NAMALWA (cell line): ENCODE data around the gene TSPAN3.

Source experiments
- DNase-seq: peaks from one replicate; pipeline ENCODE4 v3.0.0-alpha.2; 2015; ENCODE audit warnings: low spot score

TSPAN3 gene

DNA sequence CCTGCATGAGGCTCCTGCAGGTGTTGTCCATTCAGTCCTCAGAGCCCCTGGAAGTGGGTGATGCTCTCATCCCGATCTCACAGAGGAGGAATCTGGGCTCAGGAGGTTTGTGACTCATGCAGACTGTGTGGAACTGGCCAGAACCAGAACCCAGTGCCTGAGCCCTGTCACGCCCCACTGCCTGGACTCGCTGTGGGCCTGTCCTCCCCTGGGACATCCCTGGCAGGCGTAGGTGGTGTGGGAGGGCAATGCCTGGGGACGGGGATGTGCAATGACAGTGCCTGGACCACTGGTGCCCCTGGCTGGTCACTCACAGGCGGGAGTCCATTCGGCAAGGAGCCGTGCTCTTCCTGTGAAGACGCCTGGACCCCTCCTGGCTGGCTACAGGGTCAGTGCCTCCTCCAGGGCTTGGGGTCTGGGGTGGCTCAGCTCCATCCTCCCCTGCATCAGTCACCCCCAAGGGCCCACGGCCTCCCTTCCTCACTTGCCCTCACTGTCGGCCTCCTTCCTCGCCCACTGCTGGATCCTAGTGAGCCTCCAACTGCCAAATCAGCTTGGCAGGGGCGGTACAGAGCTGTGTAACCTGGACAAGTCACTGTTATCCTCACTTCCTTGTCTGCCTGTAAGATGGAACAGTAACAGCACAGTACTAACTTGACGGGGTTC, 61.1 kb downstream of the TSPAN3 start:
- no peak for DNase-seq

DNA sequence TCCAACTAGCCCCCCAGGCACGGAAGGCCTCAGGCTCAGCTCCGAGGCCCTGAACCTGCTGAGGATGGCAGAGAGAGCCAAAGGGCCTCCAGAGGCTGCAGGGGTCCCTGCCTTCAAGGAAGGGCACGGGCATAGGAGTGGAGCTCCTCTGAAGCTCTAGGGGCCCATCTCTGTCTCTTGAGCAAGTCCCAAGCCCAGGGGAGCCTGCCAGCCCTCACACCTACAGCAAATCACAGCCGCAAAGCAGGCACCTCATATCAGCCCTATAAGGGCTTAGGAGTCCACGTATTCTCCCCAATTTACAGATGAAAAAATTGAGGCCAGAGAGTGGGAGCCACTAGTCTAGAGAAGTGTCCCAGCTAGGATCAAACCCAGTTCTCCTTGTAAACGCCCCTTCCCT, 61.7 kb downstream of the TSPAN3 start:
- no peak for DNase-seq

DNA sequence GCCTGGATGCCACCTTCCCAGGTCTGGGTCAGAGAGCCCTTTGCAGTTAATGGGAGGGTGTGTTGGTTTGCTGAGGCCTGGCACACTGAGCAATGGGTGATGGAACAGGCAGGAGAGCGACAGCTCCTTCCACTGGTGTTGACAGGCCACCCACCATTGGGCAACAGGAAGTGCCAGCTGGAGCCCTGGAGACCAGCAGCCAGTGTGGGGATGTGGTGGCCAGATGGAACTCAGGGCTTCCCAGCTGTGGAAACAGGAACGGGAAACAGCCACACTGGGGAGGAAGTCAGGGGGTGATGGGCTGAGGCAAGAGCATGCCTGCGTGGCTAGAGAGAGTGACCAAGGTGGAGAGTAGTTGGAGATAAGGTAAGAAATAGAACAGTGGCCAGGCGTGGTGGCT, 66.7 kb downstream of the TSPAN3 start:
- DNase-seq = no peak

DNA sequence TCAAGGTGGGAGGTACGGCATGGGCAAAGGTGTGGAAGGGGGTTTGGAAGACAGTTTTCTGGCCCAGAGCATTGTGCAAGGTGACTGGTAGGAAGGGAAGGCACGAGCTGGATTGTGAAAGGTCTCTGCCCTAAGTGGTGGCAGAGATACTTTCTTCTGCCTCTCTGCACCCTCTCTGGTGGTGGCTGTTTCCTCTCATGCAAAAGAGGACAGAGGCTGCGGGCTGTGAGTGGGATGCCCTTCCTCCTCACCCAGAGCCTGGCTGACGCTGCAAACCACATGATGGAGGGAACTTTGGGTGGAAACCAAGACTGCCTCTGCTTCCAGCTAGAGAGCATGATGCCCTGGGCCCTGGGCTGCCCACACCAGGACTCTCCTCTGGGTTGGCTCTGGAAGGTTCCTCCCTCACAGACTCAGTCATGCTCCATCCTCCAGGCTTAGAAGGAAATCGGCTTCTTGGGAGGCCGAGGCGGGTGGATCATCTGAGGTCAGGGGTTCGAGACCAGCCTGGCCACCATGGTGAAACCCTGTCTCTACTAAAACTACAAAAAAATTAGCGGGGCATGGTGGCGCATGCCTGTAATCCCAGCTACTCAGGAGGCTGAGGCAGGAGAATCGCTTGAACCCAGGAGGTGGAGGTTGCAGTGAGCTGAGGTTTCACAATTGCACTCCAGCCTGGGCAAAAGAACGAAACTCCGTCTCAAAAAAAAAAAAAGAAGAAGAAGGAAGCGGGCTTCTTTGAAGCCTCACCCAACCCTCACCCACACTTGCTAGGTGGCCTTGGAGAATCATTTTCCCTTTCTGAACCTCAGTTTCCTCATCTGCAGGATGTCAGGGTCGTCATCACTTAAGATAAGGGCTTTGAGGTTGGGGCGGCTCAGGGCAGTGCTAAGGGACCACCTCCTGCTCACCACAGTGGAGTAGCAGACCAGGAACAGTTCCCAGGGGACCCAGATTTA, 67.7 kb downstream of the TSPAN3 start:
- peak; percentile 56 for DNase-seq

DNA sequence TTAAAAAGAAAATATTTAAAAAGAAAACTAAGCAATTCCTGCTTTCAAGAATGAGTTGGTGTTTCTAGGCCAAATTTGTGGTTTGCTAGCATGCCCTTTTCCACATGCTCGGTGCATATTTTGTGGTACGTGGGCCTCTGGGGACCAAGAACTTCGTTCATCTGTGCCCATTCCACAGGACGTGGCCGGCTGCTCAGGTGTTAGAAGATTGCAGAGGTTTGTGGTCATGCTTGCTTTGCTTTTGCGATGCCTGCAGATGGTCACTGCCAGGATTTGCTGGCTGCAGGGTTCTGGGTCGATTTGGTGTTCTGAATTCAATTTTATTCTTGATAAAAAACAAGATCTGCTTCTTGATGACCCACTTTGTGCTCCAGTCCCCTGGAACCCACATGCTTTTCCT, 68.5 kb downstream of the TSPAN3 start:
- DNase-seq = peak; percentile 61

DNA sequence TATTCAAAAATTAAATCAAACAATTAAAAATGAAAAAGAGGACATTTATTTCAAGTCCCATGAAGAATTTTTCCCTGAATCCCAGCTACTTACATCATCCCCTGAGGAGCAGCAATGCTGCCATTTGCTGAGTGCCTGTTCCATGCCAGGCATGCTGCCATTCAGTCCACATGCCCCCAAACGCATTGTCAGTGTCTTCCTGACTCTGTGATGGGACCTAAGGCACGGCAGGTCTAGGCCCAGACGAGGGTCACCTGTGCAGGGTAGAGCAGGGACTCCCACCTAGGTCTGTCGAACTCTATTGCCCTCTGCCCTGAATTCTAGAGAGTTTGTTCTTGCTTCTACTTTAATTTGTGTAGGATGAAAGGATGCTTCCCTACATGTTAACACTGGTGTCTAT, 68.9 kb downstream of the TSPAN3 start:
- no peak for DNase-seq

DNA sequence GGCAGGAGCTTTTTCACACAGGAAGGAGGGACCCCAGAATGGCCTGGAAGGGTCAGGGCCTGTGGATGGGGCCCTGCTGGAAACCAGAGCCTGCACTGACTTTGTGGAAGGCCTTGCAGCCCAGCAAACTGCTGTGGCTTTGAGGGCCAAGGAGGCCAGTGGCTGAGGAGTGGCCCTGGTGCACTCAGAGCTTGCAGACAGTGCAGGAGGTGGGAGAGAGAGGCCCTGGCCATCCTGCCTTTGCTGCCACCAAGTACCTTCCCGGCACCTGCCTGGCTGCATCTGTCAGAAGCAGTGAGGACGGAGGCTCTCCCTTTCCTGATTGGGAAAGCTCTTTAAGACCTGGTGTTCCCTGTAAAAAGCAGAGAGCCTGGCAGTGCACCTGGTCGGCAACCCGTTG, 69.6 kb downstream of the TSPAN3 start:
- no peak for DNase-seq

DNA sequence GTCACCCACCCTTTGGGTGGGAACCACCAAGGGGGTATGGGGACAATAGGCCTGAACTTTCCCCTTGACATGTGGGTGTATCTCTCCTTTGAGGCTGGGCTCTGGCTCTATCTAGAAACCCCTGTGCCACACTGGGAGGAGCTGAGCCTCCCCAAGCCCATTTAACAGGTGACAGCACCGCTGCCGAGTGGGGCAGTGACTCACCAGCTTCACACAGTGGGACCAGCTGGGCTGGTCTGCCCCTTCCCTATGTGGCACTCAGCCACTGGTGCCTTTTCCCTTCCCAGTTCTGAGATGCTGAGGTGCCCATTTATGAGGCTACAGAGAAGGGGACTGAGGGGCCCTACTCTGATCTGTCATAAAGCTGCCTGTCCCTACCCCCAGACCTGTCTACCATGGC, 70.9 kb downstream of the TSPAN3 start:
- no peak for DNase-seq

DNA sequence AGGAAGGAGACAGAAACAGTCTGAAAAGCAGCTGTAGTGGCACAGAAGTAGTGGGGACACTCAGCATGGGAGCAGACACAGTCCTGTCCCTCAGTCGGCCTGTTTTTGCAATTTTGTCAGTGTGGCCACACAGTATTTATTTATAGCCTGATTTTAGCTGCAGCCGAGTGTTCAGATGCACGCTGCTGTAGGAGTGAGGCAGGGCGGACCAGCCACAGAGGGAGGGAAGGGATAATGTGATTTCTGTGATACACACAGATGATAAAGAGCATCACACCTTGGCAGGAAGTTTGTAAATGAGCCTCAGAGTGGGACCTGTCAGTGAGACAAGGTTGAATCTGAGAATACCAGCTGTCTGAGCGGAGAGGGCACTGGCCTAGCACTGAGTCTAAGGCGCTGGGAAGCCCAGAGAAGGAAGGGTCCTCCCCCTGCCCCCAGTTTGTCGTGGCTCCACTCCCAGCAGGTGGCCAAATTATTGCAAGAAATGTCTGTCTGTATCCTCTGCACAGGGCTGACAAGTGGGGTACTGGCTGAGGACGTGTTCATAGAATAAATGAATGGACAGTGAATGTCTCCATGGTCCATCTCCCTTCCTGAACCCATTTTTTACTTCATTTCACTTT, 72.1 kb downstream of the TSPAN3 start:
- DNase-seq = no peak

DNA sequence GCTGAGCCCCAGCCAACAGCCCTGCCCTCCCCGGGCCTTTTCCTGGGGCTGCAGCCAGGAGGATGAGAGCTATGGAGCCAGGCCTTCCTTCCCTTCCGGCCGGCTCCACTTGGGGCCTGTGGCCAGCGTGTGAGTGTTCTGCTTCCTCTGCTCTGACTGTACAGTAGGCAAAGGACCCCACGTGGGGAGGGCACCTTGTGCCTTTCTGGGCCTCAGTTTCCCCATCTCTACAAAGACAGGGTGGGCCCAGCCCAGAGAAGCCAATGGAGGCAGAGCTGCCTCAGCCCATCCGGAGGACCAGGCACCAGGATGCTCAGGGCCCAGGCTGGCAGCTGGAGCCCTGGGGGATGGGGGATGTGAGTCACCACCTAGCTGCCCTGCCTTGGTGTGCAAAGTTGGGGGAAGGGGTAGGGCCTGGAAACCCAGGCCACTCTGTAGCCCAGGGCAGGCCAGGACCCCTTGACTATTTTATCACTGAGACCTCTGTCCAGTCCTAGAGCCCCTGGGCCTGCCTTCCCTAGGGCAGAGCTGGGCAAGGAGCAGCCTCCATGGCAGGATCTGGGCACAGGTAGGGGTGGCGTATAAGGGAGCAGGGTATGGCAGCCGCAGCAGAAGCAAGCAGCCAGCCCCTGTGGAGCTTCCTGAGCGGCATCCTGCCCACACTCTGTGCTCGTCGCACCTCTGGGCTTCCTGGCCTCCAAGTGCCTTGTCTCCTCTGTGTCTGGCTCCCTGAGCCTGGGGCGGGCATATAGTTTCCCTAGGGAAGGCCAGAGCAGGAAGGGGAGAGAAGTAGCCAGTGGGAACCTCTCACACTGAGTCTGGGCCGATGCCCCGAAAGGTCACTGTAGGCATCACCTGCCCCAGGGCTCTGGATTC, 74.1 kb downstream of the TSPAN3 start:
- DNase-seq = no peak

DNA sequence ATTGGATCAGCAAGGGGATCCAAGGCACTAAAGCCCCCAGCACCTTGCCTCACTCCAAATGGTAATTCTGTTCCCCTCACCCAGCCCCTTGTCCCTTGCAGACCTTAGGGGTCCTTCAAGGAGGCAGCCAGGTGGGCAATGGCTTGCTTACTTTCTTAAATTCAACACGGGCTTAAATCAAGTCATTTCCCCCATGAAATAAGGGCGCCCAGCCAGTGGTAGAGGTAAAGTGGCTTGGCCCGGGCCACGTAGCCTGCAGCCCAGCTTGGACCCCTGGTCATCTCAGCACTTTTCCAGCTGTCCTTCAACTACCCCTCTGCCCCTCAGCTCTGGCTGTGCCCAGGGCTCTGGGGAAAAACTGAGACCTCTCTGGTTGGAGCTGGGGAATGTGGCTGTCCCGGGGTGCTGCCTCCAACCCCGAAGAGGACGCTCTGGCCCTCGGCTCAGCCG, 74.8 kb downstream of the TSPAN3 start:
- no peak for DNase-seq

DNA sequence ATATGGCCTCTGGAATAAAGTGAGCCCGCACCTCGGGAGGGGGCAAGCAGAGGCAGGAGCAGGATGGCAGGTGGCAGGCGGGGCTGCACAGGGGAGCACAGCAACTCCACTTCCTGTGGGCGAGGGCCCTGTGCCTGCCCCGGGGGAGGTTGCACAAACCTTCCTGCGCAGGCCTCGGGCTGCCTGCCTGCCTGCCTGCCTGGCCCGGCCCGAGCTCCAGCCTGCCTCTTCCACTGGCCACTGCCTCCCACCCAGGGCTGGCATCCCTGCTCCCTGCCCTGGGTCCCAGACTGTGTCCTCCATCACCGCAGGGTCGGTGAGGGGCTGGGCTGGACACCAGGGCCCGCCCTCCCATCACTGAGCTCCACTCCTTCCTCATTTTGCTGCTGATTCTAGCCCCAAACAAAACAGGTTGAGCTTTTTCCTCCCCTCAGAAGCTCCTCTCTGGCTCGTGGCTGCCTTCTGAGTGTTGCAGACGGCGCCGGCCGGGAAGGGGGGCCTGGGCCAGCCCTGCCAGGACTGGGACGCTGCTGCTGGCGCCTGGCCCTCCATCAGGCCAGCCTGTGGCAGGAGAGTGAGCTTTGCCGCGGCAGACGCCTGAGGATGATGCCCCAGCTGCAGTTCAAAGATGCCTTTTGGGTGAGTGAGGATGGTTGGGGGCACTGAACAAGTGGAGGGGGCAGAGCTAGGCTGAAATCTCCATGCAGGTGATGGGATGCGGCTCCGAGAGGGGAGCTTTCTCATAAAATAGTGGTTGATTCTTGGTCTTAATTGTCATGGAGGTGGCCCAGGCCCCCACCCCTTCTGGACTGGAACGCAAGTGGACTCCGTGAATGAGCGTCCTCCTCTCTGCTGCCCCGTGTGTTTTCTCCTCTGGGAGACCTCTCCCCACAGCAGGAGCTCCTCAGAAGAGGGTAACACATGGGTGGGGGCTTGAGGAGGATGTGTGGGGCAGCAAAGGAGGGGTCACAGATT, 75.7 kb downstream of the TSPAN3 start, which contains the start of gene PSTPIP1:
Gene PSTPIP1, plus strand, starts transcription at position 156 of the 975 bp plus-strand sequence. Its CDS starts 448 bp downstream, at position 604.
- no peak for DNase-seq

DNA sequence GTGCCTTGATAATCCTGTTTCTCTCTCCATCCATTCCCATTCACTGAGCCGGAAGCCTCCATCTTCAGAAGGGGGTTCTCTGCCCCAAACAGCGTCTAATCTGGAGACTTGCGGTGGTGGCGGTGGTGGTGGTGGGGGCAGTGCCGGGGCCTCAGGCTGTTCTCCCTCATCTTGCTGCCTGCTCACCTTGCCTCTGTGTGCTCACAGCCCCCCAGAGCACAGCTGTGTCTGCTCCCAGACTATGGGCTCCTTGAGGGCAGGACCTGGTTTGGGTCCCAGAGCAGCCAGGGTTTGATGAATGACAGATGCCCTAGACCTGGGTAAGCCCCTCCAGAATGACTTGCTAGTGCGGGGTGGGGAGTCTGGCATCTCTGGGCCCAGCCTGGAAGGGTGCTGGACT, 76.4 kb downstream of the TSPAN3 start:
- DNase-seq = no peak

DNA sequence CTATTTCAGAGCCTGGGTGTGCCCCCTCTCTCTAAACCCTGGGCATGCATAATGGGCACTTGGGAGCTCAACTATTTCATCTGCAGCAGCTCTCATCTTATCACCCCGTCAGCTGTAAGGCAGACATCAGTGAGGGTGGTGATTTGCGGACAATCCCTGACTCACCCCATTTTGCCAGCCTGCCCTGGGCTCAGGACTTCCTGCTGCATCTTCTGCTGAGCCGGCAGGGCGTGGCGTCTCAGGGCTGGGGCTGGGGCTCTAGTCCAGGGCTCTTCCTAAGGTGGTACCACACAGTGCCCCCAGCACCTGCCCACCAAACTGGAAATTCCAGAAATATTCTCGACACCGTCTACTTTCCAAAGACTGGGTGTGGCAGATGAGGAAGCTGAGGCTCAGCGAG, 76.9 kb downstream of the TSPAN3 start:
- DNase-seq = no peak

DNA sequence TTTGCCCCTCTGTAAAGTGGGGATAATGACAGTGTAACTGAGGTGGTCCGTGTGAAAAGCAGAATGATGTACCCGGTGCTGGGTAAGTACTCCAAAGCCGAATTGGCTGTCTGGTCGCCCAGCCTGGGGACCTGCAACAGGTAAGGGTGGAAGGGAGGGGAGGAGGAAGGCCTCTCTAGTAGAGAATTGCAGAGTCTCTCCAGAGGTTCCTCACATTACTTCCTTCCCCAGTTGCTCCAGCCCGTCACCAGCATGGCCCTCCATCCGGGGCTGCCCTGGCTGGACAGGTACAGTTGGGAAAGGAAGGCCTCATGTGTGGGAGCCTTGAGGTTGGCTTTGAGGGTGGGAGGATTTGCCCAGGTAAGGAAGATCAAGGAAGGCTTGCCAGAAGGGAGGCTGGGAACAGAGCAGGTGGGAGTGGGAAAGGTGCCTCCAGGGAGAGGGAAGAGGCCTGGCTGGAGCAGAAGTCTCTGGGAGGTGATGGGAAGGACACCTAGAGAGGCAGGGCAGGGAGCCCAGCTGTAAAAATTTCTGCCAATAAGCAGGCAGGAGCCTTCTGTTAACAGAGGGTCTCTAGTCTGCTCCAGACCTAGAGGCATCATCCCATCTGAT, 77.7 kb downstream of the TSPAN3 start:
- DNase-seq = no peak

DNA sequence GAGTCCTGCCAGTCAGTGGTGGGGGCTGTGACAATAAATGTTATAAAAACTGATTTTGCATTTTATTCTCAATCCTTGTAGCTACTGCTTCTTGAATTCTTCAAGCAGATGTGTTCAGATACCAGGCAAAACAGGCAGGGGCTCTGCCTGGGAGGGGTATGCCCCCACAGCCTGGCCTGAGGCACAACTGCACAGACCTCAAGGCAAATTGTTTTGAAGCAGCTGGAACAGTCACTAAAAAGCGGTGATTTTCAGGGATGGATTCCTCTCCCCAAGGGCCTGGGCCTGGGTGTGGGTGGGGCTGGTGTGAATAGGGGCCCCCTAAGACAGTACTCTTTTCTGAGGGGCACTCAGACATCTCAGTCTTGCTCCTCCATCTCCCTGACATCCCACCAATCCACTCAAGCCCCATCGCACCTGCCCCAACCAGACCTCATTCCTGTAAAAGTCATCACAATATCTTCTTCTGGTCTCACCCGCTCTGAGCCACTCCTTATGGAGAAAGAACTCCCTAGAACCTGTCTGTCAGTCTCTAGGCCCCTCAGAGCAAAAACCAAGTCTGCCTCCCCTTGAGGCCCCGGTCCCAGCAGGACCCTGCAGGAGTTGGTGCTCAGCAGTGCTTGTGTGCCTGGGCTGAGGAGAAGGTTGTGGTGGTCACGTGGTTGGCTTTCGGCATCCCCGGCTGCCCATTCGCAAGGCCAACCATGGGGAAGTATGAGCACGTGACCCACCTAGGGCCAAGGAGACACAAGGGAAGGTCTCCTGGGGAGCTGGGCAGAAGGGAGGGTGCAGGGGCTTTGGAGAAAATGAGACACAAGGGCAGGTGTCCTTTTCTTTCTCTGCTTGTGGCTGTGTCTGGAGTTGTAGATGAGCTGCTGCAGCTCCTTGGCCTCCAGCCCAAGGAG, 78.9 kb downstream of the TSPAN3 start:
- DNase-seq = no peak
